K562 (cell line): ENCODE measurements around the gene PRKCE. TPM values are rescaled to one million over a fixed set of nuclear protein-coding genes. Genes with fewer than 3 reads are reported as not detected.

Experiments used
- ATAC-seq: fragments of 200-7000 bp; cut with Tn5 transposase; 3 replicates; pipeline ENCODE4 v1.9.1; 2020; ENCODE audit warnings: moderate library complexity
- BruUV-seq: library from RNA; stranded (reverse); fragments of 400-500 nt; replicated peaks from 2 replicates; lab custom pipeline; 2021; lab: Mats Ljungman, UMichigan
- CTCF ChIA-PET: fragments of 300-600 bp; formaldehyde crosslinking; extraction: SDS; loops from one replicate; lab custom pipeline; 2021; ENCODE audit warnings: low intra/inter-chr PET ratio; lab: Yijun Ruan, JAX
- POLR2A ChIA-PET: fragments of 300-600, 350-650 bp; sonication (Branson Sonifier 250); formaldehyde crosslinking; extraction: SDS; loops from one replicate; lab custom pipeline; 2021; ENCODE audit warnings: antibody characterized with exemption, inconsistent platforms; lab: Yijun Ruan, JAX
- DNase-seq, 4 experiments: peaks; one replicate each; pipeline versions ENCODE4 v3.0.0 to v3.0.0-alpha.2; 2011 to 2018; ENCODE audit warnings: low spot score in 3 of 4, mixed read lengths in 3 of 4; ENCODE audit errors: extremely low read depth in 1 of 4
- FAIRE-seq: peaks from 2 replicates; lab custom pipeline; 2011; peaks lifted over from hg19 to GRCh38; lab: Jason Lieb, UNC
- H2AFZ ChIP-seq: 2 replicates; pipeline ENCODE4 v1.6.0; 2011; ENCODE audit warnings: low read depth, low read length, control low read depth, inconsistent platforms
- H3K27ac ChIP-seq: fragments of 200-600 bp; 3 replicates; pipeline ENCODE4 v1.8.0; 2011; ENCODE audit warnings: low read depth, mild to moderate bottlenecking, control low read depth, inconsistent platforms, low read length, moderate library complexity, mixed read lengths; ENCODE audit errors: extremely low read depth
- H3K27me3 ChIP-seq, 2 experiments: fragments of 300-600 bp in 1 of 2; 2 replicates in 1 of 2; 3 replicates in 1 of 2; pipeline versions ENCODE4 v1.6.0 to v1.8.0; 2011; ENCODE audit warnings: inconsistent platforms in 2 of 2, low read length in 2 of 2, mild to moderate bottlenecking in 1 of 2, mixed read lengths in 1 of 2, moderate library complexity in 1 of 2; ENCODE audit not compliant: control insufficient read depth in 2 of 2, insufficient read depth in 2 of 2
- H3K36me3 ChIP-seq: fragments of 300-600 bp; 3 replicates; pipeline ENCODE4 v1.8.0; 2011; ENCODE audit warnings: mild to moderate bottlenecking, low read length, inconsistent platforms; ENCODE audit not compliant: control insufficient read depth, insufficient read depth
- H3K4me1 ChIP-seq, 2 experiments: fragments of 200-600 bp in 1 of 2; replicated peaks in 1 of 2; 2 replicates in 1 of 2; 3 replicates in 1 of 2; pipeline versions ENCODE4 v1.5.1 to v1.8.0; 2011; ENCODE audit warnings: inconsistent platforms in 2 of 2, low read length in 2 of 2, mild to moderate bottlenecking in 1 of 2, mixed read lengths in 1 of 2, moderate library complexity in 1 of 2; ENCODE audit not compliant: control insufficient read depth in 2 of 2, insufficient read depth in 2 of 2
- H3K4me2 ChIP-seq: 2 replicates; pipeline ENCODE4 v1.6.1; 2011; ENCODE audit warnings: low read length, control low read depth, inconsistent platforms, mixed read lengths; ENCODE audit not compliant: insufficient read depth
- H3K4me3 ChIP-seq: fragments of 200-600 bp; sonication (generic), shearing (Covaris generic); 2 replicates; pipeline ENCODE4 v1.5.1; 2016; ENCODE audit warnings: control low read depth, inconsistent platforms
- H3K79me2 ChIP-seq: fragments of 200-600 bp; 3 replicates; pipeline ENCODE4 v1.8.0; 2011; ENCODE audit warnings: low read length, inconsistent platforms; ENCODE audit not compliant: control insufficient read depth, insufficient read depth
- H3K9ac ChIP-seq, 2 experiments: 2 replicates each; pipeline versions ENCODE4 v1.6.0 to v1.6.1; 2011; ENCODE audit warnings: low read depth in 2 of 2, low read length in 2 of 2, control low read depth in 1 of 2, inconsistent platforms in 1 of 2, mild to moderate bottlenecking in 1 of 2, mixed read lengths in 1 of 2; ENCODE audit not compliant: insufficient read depth in 1 of 2
- H3K9me1 ChIP-seq: one replicate; pipeline ENCODE4 v1.6.0; 2011; ENCODE audit warnings: inconsistent platforms, mild to moderate bottlenecking, low read length, moderate library complexity; ENCODE audit not compliant: control insufficient read depth, insufficient read depth
- H3K9me3 ChIP-seq: replicated peaks from 2 replicates; pipeline ENCODE4 v1.5.1; 2011; ENCODE audit warnings: low read depth, low read length, inconsistent platforms; ENCODE audit not compliant: control insufficient read depth, insufficient read depth
- H4K20me1 ChIP-seq: replicated peaks from 2 replicates; pipeline ENCODE4 v1.6.1; 2011; ENCODE audit warnings: low read length, inconsistent platforms, mixed read lengths; ENCODE audit not compliant: control insufficient read depth, insufficient read depth
- BMI1 ChIP-seq: fragments of 150-350 bp; IDR thresholded peaks from 2 replicates; pipeline ENCODE4 v1.6.1; 2014; ENCODE audit warnings: low read length
- CBFB ChIP-seq: sonication (generic); formaldehyde crosslinking; IDR thresholded peaks from 2 replicates; pipeline ENCODE4 v1.4.0; 2020; ENCODE audit warnings: mild to moderate bottlenecking, missing genetic modification reagents
- CBX2 ChIP-seq: fragments of 200-600 bp; sonication (generic); IDR thresholded peaks from one replicate; pipeline ENCODE4 v1.6.1; 2012; ENCODE audit warnings: mild to moderate bottlenecking, low read length, inconsistent platforms; ENCODE audit not compliant: insufficient read depth, poor library complexity, severe bottlenecking
- FOXK2 ChIP-seq, 2 experiments: fragments of 450-650 bp; IDR thresholded peaks in 1 of 2; conservative IDR thresholded peaks in 1 of 2; 2 replicates each; pipeline ENCODE4 v1.6.1; 2016; ENCODE audit warnings: low read depth in 2 of 2, mild to moderate bottlenecking in 1 of 2
- GATA2 ChIP-seq: sonication (generic); formaldehyde crosslinking; IDR thresholded peaks from 2 replicates; pipeline ENCODE4 v1.4.0; 2020; ENCODE audit warnings: mild to moderate bottlenecking, missing genetic modification reagents
- HMBOX1 ChIP-seq: sonication (generic); IDR thresholded peaks from 2 replicates; pipeline ENCODE4 v1.6.1; 2016
- MED1 ChIP-seq: sonication (generic); formaldehyde crosslinking; IDR thresholded peaks from 2 replicates; pipeline ENCODE4 v1.8.1; 2023; ENCODE audit warnings: missing genetic modification reagents, borderline replicate concordance
- PHB2 ChIP-seq: fragments of 450-650 bp; IDR thresholded peaks from 2 replicates; pipeline ENCODE4 v1.6.1; 2017; ENCODE audit warnings: low read depth
- SIRT6 ChIP-seq: IDR thresholded peaks from one replicate; pipeline ENCODE4 v1.6.1; 2012; ENCODE audit warnings: low read depth, mild to moderate bottlenecking, control low read depth, inconsistent platforms, low read length, moderate library complexity
- SNIP1 ChIP-seq: fragments of 450-650 bp; IDR thresholded peaks from 2 replicates; pipeline ENCODE4 v1.7.1; 2017; ENCODE audit warnings: low read depth, mild to moderate bottlenecking
- ZBTB11 ChIP-seq, 3 experiments: fragments of 200-800 bp in 1 of 3; fragments of 250-450 bp in 1 of 3; fragments of 450-650 bp in 1 of 3; sonication (Bioruptor Pico) in 1 of 3; sonication (Bioruptor generic) in 1 of 3; formaldehyde crosslinking in 1 of 3; IDR thresholded peaks; 2 replicates each; pipeline versions ENCODE4 v1.6.1 to v1.8.0; 2016 to 2022; ENCODE audit warnings: mild to moderate bottlenecking in 2 of 3, missing genetic modification characterization in 2 of 3, missing compliant biosample characterization in 1 of 3, moderate library complexity in 1 of 3
- ZNF217 ChIP-seq: sonication (generic); formaldehyde crosslinking; IDR thresholded peaks from 2 replicates; pipeline ENCODE4 v1.8.0; 2022; ENCODE audit warnings: mild to moderate bottlenecking, missing genetic modification reagents
- ZNF507 ChIP-seq: conservative IDR thresholded peaks from 2 replicates; pipeline ENCODE4 v1.6.1; 2017; ENCODE audit warnings: missing genetic modification characterization, missing compliant biosample characterization
- ZSCAN29 ChIP-seq: fragments of 450-650 bp; IDR thresholded peaks from 2 replicates; pipeline ENCODE4 v1.6.1; 2017
- WGBS: fragments of 100-300 bp; shearing (Covaris generic); methylation state at CpG from one replicate; pipeline ENCODE4 v1.1.6; 2016; ENCODE audit warnings: low coverage, mixed read lengths; ENCODE audit not compliant: insufficient coverage; ENCODE audit errors: missing lambda C conversion rate; 5-methylcytosine and 5-hydroxymethylcytosine counted together
- in situ Hi-C: fragments of 300-500 bp; cut with MboI; formaldehyde crosslinking; loops from 4 replicates; pipeline ENCODE4 v1.15.0; 2018; ENCODE audit warnings: inconsistent platforms, mixed read lengths
- intact Hi-C: fragments of 100-400 bp; cut with micrococcal nuclease; formaldehyde crosslinking; loops from 2 replicates; pipeline ENCODE4 v1.14.2; 2022
- polyA plus RNA-seq, 8 experiments: library from polyadenylated mRNA; depleted of rRNA in 4 of 8; stranded (reverse) in 5 of 8; unstranded in 3 of 8; fragments of >200 nt; fragmentation: Nextera tagmentation in 2 of 8; fragmentation: Illumina TruSeq in 1 of 8; extraction: Ambion mirVana in 2 of 8; extraction: Trizol in 1 of 8; gene quantifications; 2 replicates each; pipeline versions ENCODE4 v1.2.1 to v1.2.3, GENCODE V29; 2011 to 2014; ENCODE audit warnings: inconsistent platforms in 1 of 8, missing spikeins in 1 of 8
- total RNA-seq, 7 experiments: library from RNA; depleted of rRNA in 6 of 7; stranded (reverse); fragments of >200 nt in 6 of 7; fragmentation: Illumina TruSeq in 2 of 7; extraction: Trizol in 2 of 7; gene quantifications; 2 replicates each; pipeline versions ENCODE4 v1.2.1 to v1.2.3, GENCODE V29; 2011 to 2021; ENCODE audit warnings: low replicate concordance in 1 of 7

PRKCE gene
- total and polyA plus RNA-seq, 9 of the 15 experiments (the other 6 are each of a cell fraction or from before 2014, with no cell fraction given) = 0.06 to 1.0 (median 0.22) TPM; not detected in 1

- no peak overlapping the region for H3K4me2 ChIP-seq
- no peak overlapping the region for H3K4me3 ChIP-seq
- H3K4me1 ChIP-seq = peaks cover 0 to 7% of the 10 kb centered on the region in 2 experiments; a peak in 1 of 5 replicates
- CTCF ChIA-PET = no interaction called here
- no peaks in the 10 kb centered on the region for H3K36me3 ChIP-seq
- no peaks in the 10 kb centered on the region for H3K79me2 ChIP-seq
- ATAC-seq = no peak
- intact Hi-C loops = no loop called here
- H3K9me3 ChIP-seq = no peaks in the 10 kb centered on the region
- in situ Hi-C loops = no loop called here
- no peak for FAIRE-seq
- H2AFZ ChIP-seq = no peak overlapping the region
- 20% methylated on average over 4 of the region's 4 CpGs for WGBS
- H4K20me1 ChIP-seq = no peaks in the 10 kb centered on the region
- 0 out of 5 replicates have a peak, but pooled peaks cover 0 to 4% of the 10 kb centered on the region in 2 experiments for H3K27me3 ChIP-seq
- H3K9me1 ChIP-seq = no peaks in the 10 kb centered on the region
- POLR2A ChIA-PET = interaction anchor here (0.5 to 2.4 kb wide), 3 partner anchors 12 to 69 kb away, joined by 3 to 12 read pairs (median 3); no protein-coding TSS in a partner anchor
- H3K27ac ChIP-seq = no peak overlapping the region
- H3K9ac ChIP-seq = no peak overlapping the region
- no TSS peak for BruUV-seq
- DNase-seq = no peak
- TF ChIP-seq MED1 (no peak), ZBTB11 (CRISPR knock-in tag; IDR thresholded peaks at IDR 0.05) (no peak), SIRT6 (no peak), CBX2 (no peak), CBFB (no peak), ZNF217 (no peak), ZSCAN29 (no peak), FOXK2 (conservative IDR thresholded peaks at IDR 0.05 in 1 of 2, IDR thresholded peaks at IDR 0.05 in 1 of 2; ENCODE audit: low read depth in 2 of 2) (no peak), GATA2 (CRISPR knock-in tag) (no peak), SNIP1 (no peak), PHB2 (no peak), HMBOX1 (no peak), BMI1 (no peak), ZNF507 (no peak)
Measured at GRCh38 chr2:46230677-46231425, 579.4 kb downstream of the PRKCE start.
